A673 (cell line): ENCODE measurements around the gene ARMC8.

Experiments used
- CTCF ChIP-seq: fragments of 300-800, 200-600 bp; sonication (generic); conservative IDR thresholded peaks from 2 replicates; pipeline ENCODE4 v1.5.1; 2017; ENCODE audit warnings: low read depth, mild to moderate bottlenecking, antibody characterized with exemption, low read length, moderate library complexity, mixed read lengths
- EZH2 ChIP-seq: fragments of 200-600 bp; sonication (generic); IDR thresholded peaks from 2 replicates; pipeline ENCODE4 v1.6.1; 2017; ENCODE audit warnings: borderline replicate concordance, low read depth, mild to moderate bottlenecking, mixed read lengths, antibody characterized with exemption, low read length; ENCODE audit not compliant: poor library complexity, severe bottlenecking

DNA sequence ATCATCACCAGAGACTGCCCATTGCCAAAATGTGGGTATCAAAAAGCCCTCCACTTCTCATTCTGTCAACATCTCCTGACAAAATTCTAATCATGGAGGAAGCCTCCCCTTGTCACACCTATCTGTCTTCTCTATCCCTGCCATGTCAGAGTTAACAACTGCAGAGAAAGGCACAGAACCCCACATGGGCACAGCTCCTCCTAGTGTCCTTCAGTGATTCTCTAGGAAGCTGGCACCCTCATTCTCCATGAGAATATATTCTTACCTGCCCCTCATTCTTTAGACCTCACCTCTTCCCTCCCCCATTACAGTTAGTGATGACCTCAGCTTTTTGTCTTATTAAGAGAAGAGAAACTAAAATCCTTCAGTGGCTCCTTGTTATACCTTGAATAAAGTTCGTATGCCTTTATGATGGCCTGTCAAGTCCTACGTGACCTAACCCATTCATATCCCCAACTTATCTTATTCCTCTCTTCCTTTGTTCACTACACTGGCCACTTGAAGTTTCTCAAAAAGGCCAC, 97.9 kb downstream of the ARMC8 start:
- 0 out of 2 replicates have a peak, but pooled peaks have one; percentile 19 for TF ChIP-seq CTCF
- no peak for TF ChIP-seq EZH2
